NCI-H2196 (cell line): Measurements from ENCODE around the gene ADAMTS2.

ENCODE experiments used
- DNase-seq: peaks from one replicate; lab custom pipeline; 2025; ENCODE audit not compliant: unreplicated experiment; lab: John Stamatoyannopoulos, UW

ADAMTS2 gene

DNA sequence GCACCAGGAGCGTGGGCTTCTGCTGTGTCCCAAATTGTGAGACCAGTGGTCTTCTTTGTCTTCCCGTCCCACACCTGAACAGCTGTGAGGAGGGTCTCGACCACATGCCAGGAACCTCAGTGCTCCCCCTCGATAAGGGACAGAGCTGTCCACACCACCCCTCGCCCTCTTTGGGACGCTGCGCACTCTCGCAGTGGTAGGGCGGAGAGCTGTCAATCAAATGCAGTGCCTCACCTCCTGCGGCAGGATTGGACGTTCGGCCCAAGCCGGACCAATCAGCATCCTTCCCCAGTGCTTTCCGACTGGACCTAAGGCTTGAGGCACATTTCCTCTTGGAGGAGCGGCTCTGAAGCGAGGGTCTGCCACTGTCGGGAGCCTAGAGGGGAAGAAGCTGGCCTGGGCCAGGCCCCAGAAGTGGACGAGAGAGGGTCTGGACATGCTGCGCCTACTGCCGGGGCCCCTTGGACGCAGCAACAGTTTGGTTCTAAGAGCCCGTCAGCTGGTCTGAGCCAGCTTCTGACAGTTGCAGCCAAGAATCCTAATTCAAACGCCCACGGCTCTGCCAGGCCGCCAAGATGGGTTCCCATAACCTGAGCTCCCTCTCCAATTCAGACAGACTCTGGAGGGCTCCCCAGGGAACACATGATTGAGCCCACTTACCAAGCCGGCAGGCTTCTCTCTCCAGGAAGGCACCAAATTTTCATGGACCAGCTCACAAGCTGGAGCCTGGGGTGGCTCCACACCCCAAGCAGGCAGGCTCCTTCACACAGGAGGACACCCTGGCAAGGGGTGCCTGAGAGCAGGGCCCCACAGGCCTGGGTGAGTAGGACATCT, 28.1 kb upstream of the ADAMTS2 start:
- no peak for DNase-seq

DNA sequence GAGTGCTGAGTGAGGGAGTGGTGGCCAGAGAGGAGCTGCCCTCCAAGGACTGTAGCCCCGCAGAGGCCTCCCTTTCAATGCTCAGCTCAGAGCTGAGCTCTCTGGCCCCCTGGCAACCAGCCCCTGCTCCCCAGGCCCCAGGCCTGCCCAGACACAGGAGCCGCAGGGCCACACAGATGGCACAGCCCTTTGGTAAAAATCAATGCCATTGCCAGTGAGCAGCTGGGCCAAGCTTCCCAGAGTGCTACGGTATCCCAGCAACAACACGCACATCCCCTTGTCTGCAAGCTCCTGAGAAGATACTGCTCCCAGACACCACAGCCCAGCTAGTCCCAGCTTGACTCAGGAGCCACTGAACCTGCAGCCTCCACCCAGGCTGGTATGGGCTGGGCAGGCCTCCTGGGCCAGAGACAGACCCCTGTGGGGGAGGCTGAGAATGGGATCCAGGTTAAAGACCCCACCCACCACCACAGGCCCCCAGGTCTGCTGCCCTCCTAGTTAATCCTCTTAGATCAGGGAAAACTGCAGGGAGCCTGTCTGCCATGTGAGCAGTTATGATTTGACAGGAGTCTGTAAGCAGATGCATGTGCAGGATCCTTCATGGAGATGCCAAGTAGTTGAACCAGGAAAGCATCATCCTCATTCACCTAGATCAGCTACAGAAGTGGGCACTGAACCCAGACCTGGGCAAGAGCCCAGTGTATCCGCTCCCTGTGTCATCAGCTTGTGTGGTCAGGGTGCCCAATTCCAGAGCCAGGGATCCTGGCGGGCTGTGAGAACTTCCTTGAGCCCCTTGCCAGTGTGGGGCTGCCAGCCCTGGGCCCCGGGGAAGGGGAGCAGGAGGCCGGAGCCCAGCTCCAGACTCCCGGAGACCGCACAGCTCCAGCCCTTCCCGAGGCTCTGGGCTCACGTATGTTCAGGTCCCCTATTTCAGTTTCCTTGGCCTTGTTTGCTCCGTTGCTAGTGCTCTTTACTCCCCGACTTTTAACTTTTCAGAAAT, 26.7 kb upstream of the ADAMTS2 start:
- no peak for DNase-seq

DNA sequence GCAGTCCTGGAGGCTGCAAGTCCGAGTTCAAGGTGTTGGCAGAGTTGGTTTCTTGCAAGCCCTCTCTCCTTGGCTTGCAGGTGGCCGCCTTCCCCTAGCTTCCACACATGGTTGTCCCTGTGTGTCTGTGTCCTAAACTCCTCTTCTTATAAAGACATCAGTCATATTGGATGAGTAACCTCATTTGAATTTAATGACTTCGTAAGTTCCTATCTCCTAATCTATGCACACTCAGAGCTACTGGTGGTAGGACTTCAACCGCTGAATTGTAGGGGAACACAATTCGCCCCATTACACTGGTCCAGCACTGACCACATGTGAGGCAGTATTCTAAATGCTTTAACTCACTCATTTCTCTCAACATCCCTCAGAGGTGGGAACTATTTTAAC, 25.9 kb upstream of the ADAMTS2 start:
- DNase-seq: no peak

DNA sequence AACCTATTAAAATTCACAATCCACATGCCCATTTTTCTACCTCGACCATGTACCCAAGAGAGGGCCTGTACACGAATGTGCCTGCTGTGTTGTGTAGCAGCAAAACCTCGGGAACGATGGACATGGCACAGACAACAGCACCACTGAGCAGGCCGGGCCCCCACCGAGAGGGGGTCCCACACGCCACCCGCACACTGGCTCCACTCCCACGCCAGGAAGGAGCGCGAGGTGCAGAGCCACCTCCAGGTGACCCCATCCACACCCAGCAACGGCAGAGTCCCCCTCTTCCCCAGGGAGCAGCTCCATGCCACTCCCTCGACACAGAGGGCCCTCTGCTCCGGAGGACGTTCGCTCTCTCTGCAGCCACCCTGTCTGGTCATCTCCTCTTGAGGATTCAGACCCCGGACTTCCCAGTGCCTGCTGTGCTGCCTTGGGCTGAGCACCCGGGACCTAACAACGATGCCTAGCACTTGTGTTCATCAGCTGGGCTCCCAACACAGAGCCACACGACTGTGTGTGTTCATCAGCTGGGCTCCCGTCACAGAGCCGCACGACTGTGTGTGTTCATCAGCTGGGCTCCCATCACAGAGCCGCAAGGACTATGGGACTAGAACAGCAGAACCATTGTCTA, 25.3 kb upstream of the ADAMTS2 start:
- DNase-seq: no peak

DNA sequence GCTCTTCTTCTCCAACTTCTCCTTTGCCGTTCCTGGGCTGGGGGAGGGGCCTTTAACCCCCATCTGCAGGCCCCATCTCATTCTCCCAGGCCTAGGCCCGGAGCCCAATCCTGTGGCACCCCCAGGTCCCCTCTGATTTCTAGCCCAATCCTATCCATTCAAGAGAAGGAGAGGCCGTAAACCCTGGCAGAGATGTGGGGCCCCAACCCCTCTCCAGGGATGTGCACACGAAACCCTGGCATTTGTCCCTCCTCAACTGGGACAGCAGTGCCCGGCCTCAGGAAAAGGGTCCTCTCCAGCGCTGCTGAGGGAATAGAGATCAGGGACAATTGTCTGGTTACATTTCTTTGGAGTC, 24.2 kb upstream of the ADAMTS2 start:
- DNase-seq: no peak

DNA sequence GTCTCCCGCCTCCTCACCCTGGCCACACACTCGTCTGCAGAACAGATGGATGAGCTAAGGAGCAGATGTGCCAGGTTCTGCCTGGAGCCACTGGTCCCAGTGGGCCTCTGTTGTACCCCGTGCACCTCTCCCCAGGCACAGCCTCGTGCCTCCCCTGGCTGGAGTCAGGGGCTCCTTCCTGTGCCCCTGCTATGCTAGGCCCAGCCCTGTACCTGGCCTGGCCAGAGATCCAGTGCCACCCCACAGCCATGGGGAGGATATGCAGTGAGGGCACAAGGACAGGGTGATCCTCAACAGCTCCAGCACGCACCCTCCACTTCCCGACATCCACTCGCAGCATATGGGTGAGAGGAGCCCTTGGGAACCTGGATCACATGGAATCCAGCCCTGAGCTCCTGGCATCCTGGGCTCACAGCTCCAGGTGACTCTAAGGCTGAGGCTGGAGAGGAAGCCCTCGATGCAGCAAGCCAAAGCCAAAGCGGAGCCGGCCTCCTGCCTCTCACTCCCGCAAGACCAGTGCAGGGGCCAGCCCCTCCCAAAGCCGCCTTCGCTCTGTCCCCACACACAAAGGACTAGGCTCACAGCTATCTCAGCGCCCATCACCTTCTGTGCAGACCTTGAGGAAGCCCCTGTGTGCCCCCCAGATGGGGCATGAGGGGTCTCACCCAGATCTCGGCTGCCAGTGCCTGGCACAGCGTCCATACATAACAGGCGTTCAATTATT, 23.7 kb upstream of the ADAMTS2 start:
- no peak for DNase-seq

DNA sequence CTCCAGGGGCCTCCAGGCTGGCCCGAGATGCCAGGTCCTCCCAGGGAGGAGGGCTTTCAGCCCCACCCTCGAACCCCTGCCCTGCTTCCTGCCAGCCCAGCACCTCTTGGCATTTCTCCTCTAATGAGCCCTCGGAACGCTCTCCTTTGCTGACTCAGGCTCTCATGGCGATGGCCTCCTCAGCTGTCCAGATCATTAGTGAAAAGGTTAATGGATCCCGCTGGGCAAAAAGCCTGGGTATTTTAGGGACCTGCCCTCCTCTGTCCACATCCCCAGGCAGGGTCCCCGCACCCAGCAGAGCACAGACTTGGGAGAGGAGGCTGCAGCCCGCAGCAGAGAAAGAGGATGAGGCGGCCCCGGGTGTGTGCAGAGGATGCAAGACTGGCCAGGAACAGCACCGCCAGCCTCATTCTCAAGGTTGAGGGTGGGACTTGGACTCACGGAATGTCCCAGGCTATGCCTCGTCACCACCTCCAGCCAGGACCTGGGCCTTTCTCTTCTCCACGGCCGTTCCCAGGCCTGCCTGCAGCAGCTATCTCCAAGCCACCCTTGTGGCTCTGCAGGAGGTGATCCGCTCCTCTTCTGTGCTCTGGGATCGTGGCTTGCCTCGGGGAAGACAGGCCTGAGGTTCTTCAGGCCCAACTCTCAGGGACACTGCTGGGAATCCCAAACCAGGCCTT, 23.0 kb upstream of the ADAMTS2 start:
- no peak for DNase-seq

DNA sequence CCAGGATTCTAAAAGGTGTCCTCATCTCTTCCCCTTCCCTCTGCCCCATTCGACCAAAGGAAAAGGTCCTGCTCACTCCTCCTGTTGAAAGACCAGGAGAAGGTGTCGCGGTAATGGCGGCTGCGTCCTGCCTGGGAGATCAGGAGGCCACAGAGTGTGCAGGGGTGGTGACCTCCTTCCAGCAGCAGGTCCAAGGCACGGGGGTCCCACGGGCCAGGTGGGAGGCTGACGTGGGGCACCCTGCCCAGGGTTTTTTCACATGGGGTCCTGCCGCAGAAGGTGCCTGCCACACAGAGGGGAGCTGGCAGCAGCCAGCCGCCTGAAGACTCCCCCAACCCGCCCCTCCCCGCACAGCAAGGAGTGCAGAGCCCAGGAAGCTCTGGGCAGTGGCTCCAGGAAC, 22.2 kb upstream of the ADAMTS2 start:
- DNase-seq: no peak

DNA sequence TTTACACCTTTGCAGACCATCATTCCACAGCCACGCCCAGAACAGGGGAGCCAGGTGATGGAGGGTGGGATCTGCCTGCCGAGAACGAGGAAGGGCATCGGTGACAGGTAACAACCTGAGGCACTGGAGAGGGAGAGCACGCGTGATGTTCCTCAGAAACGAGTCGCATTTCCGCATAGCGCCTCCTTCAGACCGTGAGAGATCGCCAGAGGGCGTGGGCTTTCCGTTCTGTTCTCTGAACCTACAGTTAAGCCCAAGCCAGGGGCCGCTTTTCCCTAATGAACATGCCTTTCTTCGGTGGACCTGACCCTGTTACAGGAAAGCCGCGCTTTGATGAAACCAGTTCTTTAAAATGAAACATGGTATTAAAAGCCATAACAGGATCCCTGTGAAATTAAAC, 17.1 kb upstream of the ADAMTS2 start:
- DNase-seq: no peak

DNA sequence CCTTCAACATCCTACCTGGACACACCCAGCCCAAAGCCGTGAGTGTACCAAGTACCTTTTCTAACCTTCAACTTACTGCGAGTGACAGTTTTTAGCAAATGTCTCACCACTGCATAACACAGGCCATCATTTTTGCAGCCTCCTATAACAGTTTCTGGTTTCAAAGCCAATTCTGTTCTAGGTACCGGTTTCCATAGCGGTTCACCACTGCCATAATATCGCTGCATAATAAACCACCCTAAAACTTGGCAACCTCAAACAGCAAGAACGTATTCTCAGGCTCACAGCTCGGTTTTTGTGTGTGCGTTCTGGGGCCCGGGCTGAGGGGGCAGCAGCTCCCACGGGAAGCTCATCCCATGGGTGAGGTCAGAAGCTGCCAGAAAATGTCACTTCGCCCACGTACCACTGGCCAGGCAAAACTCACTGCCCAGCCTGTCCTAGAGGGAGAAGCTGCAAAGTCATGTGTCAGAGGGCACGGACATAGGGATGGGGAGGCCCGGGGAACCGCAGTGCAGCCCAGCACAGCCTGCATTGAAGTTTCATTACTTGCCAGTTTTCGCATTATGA, 15.9 kb upstream of the ADAMTS2 start:
- DNase-seq: no peak

DNA sequence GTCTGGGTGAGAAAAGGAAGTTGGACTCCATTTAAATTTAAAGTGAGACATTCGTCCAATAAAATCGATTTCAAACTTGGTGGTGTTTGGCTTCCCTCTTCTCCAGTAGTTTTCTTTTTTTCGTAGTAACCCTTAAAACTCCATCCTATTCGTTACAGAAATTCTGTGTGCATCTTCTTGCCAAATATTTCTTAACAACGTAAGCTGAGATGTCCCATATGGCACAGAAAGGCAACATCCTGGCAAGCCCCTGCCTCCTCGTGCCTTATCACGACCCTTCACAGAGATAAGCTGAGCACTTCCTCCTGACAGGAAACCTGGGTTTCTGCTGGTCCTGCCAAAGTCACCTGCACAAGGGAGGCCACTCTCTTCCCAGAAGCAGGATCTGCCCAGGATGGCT, 11.8 kb upstream of the ADAMTS2 start:
- DNase-seq: no peak

DNA sequence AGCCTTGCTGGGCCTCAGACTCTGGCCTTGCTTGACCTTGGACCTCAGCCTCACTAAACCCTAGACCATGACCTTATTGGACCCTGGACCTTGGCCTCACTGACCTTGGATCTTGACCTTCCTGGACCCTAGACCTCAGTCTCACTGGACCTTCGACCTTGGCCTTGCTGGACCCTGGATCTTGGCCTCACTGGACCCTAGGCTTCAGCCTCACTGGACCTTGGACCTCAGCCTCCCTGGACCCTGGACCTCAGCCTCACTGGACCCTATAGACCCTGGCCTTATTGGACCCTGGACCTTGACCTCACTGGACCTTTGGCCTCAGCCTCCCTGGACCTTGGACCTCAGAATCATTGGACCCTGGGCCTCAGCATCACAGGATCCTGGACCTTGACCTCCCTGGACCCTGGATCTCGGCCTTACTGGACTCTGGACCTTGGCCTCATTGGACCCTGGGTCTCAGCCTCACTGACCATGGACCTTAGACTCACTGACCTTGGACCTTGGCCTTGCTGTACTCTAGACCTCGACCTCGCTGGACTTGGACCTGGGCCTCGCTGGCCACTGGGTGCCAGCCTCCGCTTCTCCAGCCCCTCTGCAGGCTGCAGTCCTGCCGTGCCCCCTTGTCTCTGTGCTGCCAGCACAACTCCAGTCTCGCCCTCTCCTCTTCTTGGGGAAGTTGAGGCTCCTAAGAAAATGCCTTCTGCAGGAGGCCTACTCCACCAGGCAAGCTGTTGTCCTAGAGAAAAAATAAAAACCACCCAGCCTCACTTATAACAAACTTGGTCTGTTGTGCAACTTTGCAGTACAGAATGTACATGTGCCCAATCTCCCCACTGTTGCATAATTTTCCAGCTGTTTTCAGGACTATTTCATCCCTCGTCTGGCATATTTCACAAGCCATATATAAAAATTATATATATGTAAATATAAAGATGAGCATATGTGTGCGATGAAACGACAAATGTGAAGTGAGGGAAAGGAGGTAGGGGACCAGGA, 11.0 kb upstream of the ADAMTS2 start:
- no peak for DNase-seq

DNA sequence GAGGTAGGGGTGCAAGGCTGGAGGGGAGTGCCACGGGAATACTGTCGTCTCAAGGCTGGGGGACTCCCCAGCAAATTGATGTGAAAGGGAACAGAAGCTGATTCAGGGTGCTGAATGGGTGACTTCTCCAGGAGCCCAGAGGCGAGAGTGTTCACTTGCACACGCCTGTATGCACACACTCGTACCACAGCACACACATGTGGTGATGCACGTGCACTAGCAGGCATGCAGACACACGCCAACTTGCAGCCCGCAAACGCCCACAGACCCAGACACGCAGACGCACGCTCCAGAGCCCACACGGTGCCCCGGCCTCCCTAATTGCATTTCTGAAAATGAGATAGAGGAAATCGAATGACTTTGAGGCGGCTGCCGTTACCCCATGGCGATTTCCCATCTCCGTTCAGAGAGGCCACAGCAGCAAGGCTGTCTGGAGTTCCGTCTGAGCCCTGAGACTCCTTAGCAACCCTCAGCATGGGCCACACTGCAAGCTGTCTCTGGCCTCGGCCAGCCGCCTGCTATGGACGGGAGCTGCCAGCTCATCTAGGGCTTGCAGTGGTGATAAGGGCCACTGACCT, 9.1 kb upstream of the ADAMTS2 start:
- no peak for DNase-seq

DNA sequence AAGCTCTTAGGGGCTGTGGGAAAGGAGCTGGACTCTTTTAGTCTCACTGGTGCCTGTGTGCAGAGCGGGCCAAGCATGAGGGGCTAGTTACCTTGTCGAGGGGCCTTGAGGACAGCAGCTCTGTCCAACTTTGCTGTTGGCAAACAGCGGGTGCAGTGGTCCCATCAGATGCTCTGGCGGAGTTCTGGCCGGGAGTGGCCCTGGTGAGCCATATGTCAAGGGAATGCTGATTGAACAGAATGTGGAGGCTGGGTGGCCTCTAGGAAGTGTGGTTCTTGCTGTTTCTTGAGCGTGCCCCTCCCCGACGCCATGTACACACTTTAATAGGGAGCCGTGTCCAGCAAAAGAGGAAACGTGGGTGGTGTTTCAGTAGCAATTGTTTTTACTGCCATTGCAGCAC, 3.6 kb upstream of the ADAMTS2 start:
- DNase-seq: no peak

DNA sequence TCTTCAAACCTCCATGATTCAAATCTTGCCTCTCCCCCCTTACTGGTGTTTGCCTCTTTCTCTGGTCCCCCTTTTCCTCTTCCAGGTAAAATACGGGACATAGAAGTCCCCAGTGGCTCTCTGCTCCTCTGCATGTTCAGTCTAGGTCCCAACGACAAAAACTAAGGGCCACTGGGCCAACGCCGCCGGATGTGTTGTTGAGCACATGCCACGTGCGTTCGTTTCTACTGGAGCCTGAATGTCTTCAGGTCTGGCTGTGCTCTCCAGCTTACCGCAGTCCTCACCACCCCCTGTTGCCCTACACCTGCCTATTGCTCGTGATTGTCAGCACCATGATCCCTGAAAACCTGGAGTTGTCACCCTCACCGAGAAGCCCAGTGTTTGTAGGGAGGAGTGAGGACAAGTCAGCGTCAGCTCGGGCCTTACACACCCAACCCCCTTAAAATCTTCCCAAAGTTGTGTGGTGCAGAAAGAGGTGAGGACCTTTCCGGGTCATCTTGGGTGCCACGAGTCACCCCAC, 2.8 kb upstream of the ADAMTS2 start:
- no peak for DNase-seq

DNA sequence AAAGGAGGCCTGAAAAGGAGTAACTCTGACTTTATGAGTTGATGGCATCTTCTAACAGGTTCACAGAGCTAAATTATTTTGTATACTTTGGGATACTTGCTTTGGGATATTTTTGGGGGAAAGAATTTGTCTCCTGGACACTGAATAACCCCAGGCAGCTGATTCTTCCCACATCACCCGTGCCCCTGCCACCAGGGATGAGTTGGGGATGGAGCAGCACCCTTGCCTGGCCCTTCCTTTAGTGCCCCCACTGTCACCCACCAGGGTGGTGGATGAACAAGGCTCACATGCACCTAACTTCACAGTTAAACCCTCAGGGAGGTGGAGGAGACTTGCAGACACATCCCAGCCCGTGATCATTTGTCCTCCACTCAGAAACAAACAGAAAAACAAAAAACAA, 2.3 kb upstream of the ADAMTS2 start:
- no peak for DNase-seq

DNA sequence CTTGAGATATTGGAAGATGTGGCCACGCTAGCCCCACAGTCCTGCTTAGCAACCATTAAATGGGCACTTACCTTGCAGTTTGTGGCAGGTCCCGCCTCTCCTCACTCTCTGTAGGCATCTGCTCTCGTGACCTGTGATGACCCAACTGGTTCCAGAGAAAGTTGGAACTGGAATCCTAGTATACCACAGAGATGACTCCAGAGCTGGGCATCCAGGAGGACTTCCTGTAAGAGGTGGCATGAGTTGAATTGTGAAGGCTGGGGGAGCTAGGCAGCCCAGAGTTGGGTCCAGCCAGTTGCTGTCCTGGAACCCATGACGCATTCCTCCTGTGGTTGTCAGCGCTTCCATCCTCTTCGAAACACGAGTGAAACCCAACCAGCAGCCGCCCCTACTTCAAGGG, 1.6 kb upstream of the ADAMTS2 start:
- no peak for DNase-seq

DNA sequence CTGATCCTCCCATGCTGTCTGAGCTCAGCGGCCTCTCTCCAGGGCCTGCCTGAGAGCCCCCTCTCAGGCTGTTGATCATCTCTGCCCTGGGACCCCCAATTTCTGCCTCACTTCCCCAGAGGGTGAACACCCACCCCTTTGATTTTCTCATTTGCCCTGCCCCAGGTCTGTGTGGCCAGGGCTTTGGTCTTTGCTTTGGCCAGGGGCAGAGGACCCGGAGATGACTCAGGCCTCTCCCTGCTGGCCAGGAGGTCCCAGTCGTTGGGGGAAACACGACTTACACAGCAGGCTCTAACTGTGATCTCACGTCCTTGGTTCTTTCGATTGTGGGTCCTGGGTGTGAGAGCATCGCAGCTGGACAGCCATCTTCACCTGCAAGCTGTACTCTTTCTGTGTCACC, 1.1 kb upstream of the ADAMTS2 start:
- DNase-seq: no peak

DNA sequence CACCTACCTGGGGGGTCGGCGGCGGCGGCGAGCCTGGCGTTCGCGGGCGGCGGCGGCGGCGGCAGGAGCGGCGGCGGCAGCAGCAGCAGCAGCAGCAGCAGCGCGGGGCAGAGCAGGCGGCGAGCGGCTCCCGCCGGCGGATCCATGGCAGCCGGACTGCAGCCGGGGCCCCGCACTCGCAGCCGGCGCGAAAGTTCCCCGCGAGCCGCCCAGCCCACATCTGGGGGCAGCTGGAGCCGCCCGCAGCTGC, 153 bp downstream of the ADAMTS2 start:
- no peak for DNase-seq
